HCT116 (cell line): Measurements from ENCODE around the gene SMC4.

ENCODE experiments used
- CBX3 ChIP-seq: IDR thresholded peaks from 2 replicates; pipeline ENCODE4 v1.6.1; 2012; ENCODE audit warnings: low read depth
- CEBPB ChIP-seq: IDR thresholded peaks from 2 replicates; pipeline ENCODE4 v1.6.1; 2012; ENCODE audit warnings: low read depth
- CTCF ChIP-seq, 3 experiments: fragments of 200-600 bp in 1 of 3; sonication (generic) in 1 of 3; IDR thresholded peaks in 2 of 3; conservative IDR thresholded peaks in 1 of 3; 2 replicates each; pipeline ENCODE4 v1.5.1; 2012 to 2017; ENCODE audit warnings: low read depth in 2 of 3, low read length in 2 of 3, antibody characterized with exemption in 1 of 3, borderline replicate concordance in 1 of 3, control low read depth in 1 of 3, mild to moderate bottlenecking in 1 of 3, mixed read lengths in 1 of 3, mixed run types in 1 of 3, moderate library complexity in 1 of 3; ENCODE audit not compliant: insufficient read depth in 1 of 3
- EZH2 ChIP-seq: fragments of 200-600 bp; sonication (generic); IDR thresholded peaks from 2 replicates; pipeline ENCODE4 v1.6.1; 2017; ENCODE audit warnings: antibody characterized with exemption, mixed run types
- EZH2phosphoT487 ChIP-seq: fragments of 200-600 bp; IDR thresholded peaks from 2 replicates; pipeline ENCODE4 v1.6.1; 2018; ENCODE audit warnings: antibody characterized with exemption, borderline replicate concordance
- JUND ChIP-seq: IDR thresholded peaks from 2 replicates; pipeline ENCODE4 v1.6.1; 2012
- POLR2A ChIP-seq: IDR thresholded peaks from 2 replicates; pipeline ENCODE4 v1.7.0; 2011; ENCODE audit warnings: borderline replicate concordance; ENCODE audit not compliant: insufficient read depth, insufficient read length; ENCODE audit errors: extremely low read depth
- POLR2AphosphoS5 ChIP-seq: IDR thresholded peaks from 2 replicates; pipeline ENCODE4 v1.6.1; 2011; ENCODE audit warnings: mild to moderate bottlenecking, low read depth, low read length, moderate library complexity
- RAD21 ChIP-seq: IDR thresholded peaks from 2 replicates; pipeline ENCODE4 v1.6.1; 2012; ENCODE audit warnings: low read depth, mild to moderate bottlenecking
- SIN3A ChIP-seq: IDR thresholded peaks from 2 replicates; pipeline ENCODE4 v1.6.1; 2012; ENCODE audit warnings: low read depth
- TF ChIP-seq, protein P1 (sequence below): IDR thresholded peaks from 2 replicates; pipeline ENCODE4 v1.6.1; 2012
- TF ChIP-seq, protein P2 (sequence below): IDR thresholded peaks from 2 replicates; pipeline ENCODE4 v1.6.1; 2012; ENCODE audit warnings: low read depth

- TF ChIP-seq CTCF (IDR thresholded peaks at IDR 0.05 in 2 of 3, conservative IDR thresholded peaks at IDR 0.05 in 1 of 3; ENCODE audit: borderline replicate concordance in 1 of 3, insufficient read depth in 1 of 3, low read depth in 2 of 3, low read length in 2 of 3) (no peak), POLR2AphosphoS5 (no peak), EZH2 (no peak), SIN3A (no peak), JUND (no peak), EZH2phosphoT487 (no peak), CEBPB (no peak), POLR2A (no peak), CBX3 (no peak), RAD21 (no peak)
- TF ChIP-seq, protein P1, sequence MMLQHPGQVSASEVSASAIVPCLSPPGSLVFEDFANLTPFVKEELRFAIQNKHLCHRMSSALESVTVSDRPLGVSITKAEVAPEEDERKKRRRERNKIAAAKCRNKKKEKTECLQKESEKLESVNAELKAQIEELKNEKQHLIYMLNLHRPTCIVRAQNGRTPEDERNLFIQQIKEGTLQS: no peak
- TF ChIP-seq, protein P2, sequence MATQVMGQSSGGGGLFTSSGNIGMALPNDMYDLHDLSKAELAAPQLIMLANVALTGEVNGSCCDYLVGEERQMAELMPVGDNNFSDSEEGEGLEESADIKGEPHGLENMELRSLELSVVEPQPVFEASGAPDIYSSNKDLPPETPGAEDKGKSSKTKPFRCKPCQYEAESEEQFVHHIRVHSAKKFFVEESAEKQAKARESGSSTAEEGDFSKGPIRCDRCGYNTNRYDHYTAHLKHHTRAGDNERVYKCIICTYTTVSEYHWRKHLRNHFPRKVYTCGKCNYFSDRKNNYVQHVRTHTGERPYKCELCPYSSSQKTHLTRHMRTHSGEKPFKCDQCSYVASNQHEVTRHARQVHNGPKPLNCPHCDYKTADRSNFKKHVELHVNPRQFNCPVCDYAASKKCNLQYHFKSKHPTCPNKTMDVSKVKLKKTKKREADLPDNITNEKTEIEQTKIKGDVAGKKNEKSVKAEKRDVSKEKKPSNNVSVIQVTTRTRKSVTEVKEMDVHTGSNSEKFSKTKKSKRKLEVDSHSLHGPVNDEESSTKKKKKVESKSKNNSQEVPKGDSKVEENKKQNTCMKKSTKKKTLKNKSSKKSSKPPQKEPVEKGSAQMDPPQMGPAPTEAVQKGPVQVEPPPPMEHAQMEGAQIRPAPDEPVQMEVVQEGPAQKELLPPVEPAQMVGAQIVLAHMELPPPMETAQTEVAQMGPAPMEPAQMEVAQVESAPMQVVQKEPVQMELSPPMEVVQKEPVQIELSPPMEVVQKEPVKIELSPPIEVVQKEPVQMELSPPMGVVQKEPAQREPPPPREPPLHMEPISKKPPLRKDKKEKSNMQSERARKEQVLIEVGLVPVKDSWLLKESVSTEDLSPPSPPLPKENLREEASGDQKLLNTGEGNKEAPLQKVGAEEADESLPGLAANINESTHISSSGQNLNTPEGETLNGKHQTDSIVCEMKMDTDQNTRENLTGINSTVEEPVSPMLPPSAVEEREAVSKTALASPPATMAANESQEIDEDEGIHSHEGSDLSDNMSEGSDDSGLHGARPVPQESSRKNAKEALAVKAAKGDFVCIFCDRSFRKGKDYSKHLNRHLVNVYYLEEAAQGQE: no peak
Measured at GRCh38 chr3:160455846-160456245, 56.4 kb downstream of the SMC4 start.
